A673 (cell line): ENCODE measurements around the gene SMC4. TPM values are rescaled to one million over a fixed set of nuclear protein-coding genes. Genes with fewer than 3 reads are reported as not detected.

Experiments used
- BruUV-seq: library from RNA; stranded (reverse); fragments of 400-500 nt; replicated peaks from 2 replicates; lab custom pipeline; 2021; lab: Mats Ljungman, UMichigan
- CTCF ChIA-PET: fragments of 300-600 bp; sonication (Branson Sonifier 250); formaldehyde crosslinking; loops from one replicate; lab custom pipeline; 2022; ENCODE audit warnings: antibody characterized with exemption; lab: Charles Lee
- POLR2A ChIA-PET: fragments of 300-600 bp; sonication (Branson Sonifier 250); formaldehyde crosslinking; loops from one replicate; lab custom pipeline; 2022; ENCODE audit warnings: antibody characterized with exemption; ENCODE audit not compliant: low non-redundant PET; lab: Charles Lee
- DNase-seq: peaks from one replicate; pipeline ENCODE4 v3.0.0-alpha.2; 2015; ENCODE audit warnings: low spot score
- H3K27ac ChIP-seq: fragments of 200-600 bp; sonication (generic); 2 replicates; pipeline ENCODE4 v1.5.1; 2016; ENCODE audit warnings: mixed run types, low read depth, mild to moderate bottlenecking, mixed read lengths, antibody characterized with exemption, low read length; ENCODE audit not compliant: poor library complexity, severe bottlenecking
- H3K27me3 ChIP-seq: fragments of 200-600 bp; sonication (generic); replicated peaks from 2 replicates; pipeline ENCODE4 v1.6.1; 2017; ENCODE audit warnings: mixed run types, low read depth, mild to moderate bottlenecking, mixed read lengths, antibody characterized with exemption, low read length; ENCODE audit not compliant: insufficient read depth, poor library complexity
- H3K36me3 ChIP-seq: fragments of 200-600 bp; sonication (generic); 2 replicates; pipeline ENCODE4 v1.6.1; 2016; ENCODE audit warnings: mixed run types, mild to moderate bottlenecking, mixed read lengths, antibody characterized with exemption, low read length; ENCODE audit not compliant: insufficient read depth, poor library complexity, severe bottlenecking
- H3K4me1 ChIP-seq: fragments of 200-600 bp; sonication (generic); 2 replicates; pipeline ENCODE4 v1.6.1; 2017; ENCODE audit warnings: mixed run types, mild to moderate bottlenecking, mixed read lengths, antibody characterized with exemption, low read length; ENCODE audit not compliant: insufficient read depth, poor library complexity, severe bottlenecking
- H3K4me3 ChIP-seq: fragments of 200-600 bp; sonication (generic); 2 replicates; pipeline ENCODE4 v1.5.1; 2016; ENCODE audit warnings: low read depth, mixed run types, mild to moderate bottlenecking, mixed read lengths, low read length; ENCODE audit not compliant: poor library complexity, severe bottlenecking
- H3K9me3 ChIP-seq: fragments of 200-600 bp; sonication (generic); 2 replicates; pipeline ENCODE4 v1.6.1; 2016; ENCODE audit warnings: mixed run types, low read depth, mild to moderate bottlenecking, mixed read lengths, antibody characterized with exemption, low read length; ENCODE audit not compliant: poor library complexity, severe bottlenecking
- CTCF ChIP-seq: fragments of 300-800, 200-600 bp; sonication (generic); conservative IDR thresholded peaks from 2 replicates; pipeline ENCODE4 v1.5.1; 2017; ENCODE audit warnings: low read depth, mild to moderate bottlenecking, antibody characterized with exemption, low read length, moderate library complexity, mixed read lengths
- EZH2 ChIP-seq: fragments of 200-600 bp; sonication (generic); IDR thresholded peaks from 2 replicates; pipeline ENCODE4 v1.6.1; 2017; ENCODE audit warnings: borderline replicate concordance, low read depth, mild to moderate bottlenecking, mixed read lengths, antibody characterized with exemption, low read length; ENCODE audit not compliant: poor library complexity, severe bottlenecking
- intact Hi-C: fragments of 100-400 bp; cut with micrococcal nuclease; formaldehyde crosslinking; loops from one replicate; pipeline ENCODE4 v1.10.0; 2022; ENCODE audit not compliant: unreplicated experiment
- total RNA-seq: library from RNA; stranded (reverse); gene quantifications from 2 replicates; pipeline ENCODE4 v1.2.3, GENCODE V29; 2021

Gene SMC4
- total RNA-seq, 1 experiment from 2014 or later: 209 TPM

- no peak for TF ChIP-seq CTCF
- ChIA-PET CTCF (no interaction called here), POLR2A (interaction anchor here (0.6 to 0.7 kb wide), 3 partner anchors 88 to 371 kb away, joined by 4 to 18 read pairs (median 10); no protein-coding TSS in a partner anchor)
- TSS peak; percentile 31 for BruUV-seq
- peaks cover 37% of the 10 kb centered on the region for H3K36me3 ChIP-seq
- peaks cover 19% of the 10 kb centered on the region for H3K4me1 ChIP-seq
- H3K4me3 ChIP-seq: peak overlapping the region; percentile 69
- H3K27me3 ChIP-seq: no peaks in the 10 kb centered on the region
- intact Hi-C loops: no loop called here
- DNase-seq: peak; percentile 69
- no peaks in the 10 kb centered on the region for H3K9me3 ChIP-seq
- H3K27ac ChIP-seq: peak overlapping the region; percentile 96
These were observed 2.0 kb downstream of the SMC4 start for GRCh38 chr3:160401291-160402095.

GRCh38 chr3:160402221-160403027 lies 3.0 kb downstream of the SMC4 start:
- Histone ChIP-seq H3K27me3 (no peaks in the 10 kb centered on the region), H3K36me3 (peaks cover 45% of the 10 kb centered on the region), H3K9me3 (no peaks in the 10 kb centered on the region), H3K27ac (peak overlapping the region; percentile 46), H3K4me1 (peaks cover 19% of the 10 kb centered on the region), H3K4me3 (peak overlapping the region; percentile 69)
- ChIA-PET CTCF (no interaction called here), POLR2A (interaction anchor here (0.7 kb wide), 2 partner anchors 168 to 372 kb away, joined by 10 to 18 read pairs; no protein-coding TSS in a partner anchor)
- no peak for TF ChIP-seq CTCF
- TF ChIP-seq EZH2: no peak
- no TSS peak for BruUV-seq
- intact Hi-C loops: no loop called here
- DNase-seq: no peak

GRCh38 chr3:160403028-160403545 lies 3.6 kb downstream of the SMC4 start:
- peaks cover 49% of the 10 kb centered on the region for H3K36me3 ChIP-seq
- H3K27ac ChIP-seq: peak overlapping the region; percentile 46
- CTCF ChIA-PET: no interaction called here
- no peak for DNase-seq
- POLR2A ChIA-PET: no interaction called here
- intact Hi-C loops: no loop called here
- H3K4me3 ChIP-seq: peak overlapping the region; percentile 69
- H3K4me1 ChIP-seq: peaks cover 16% of the 10 kb centered on the region
- no peaks in the 10 kb centered on the region for H3K9me3 ChIP-seq
- no TSS peak for BruUV-seq
- no peaks in the 10 kb centered on the region for H3K27me3 ChIP-seq
- TF ChIP-seq EZH2 (no peak), CTCF (no peak)
